Stimulated activated CD4-positive, alpha-beta T cell treated with anti-CD3 and anti-CD28 coated beads, Interleukin-1b, Interleukin-23, amount 100 ng/mL, for 4 hours (primary cell): ENCODE results near the gene RPH3AL.
"Not testable (repeated sequence)": the region's sequence is repeated elsewhere in the genome, so short reads cannot be mapped to it uniquely, and the experiment has no call there.

Experiments used
- DNase-seq, 2 donors: peaks; one replicate each; pipeline ENCODE4 v3.0.0-alpha.2; 2020; ENCODE audit warnings: low read depth in 2 of 2

Gene RPH3AL

GRCh38 chr17:379531-380465, 27.2 kb upstream of the RPH3AL start:
- no peak for DNase-seq

DNA sequence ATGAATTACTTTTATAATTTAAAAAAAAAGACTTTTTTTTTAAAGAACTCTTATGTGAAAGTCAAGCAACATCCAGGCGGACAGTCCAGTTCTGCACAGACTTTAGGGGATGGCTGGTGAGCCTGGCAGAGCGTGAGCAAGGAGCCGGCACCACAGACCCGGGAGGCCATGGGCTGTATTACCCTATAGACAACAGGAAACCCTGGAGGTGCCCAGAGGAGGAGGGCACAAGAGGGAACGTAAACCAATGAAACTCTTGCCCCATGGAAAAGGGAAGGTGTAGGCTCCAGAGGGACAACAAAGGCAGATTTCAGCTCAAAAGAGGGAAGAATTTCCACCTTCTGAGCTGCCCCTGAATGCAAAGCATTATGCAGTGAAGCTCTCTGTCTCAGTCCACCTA, 25.5 kb upstream of the RPH3AL start:
- no peak for DNase-seq

- DNase-seq, result no peak
Observed at GRCh38 chr17:376936-377863, 24.6 kb upstream of the RPH3AL start.

DNA sequence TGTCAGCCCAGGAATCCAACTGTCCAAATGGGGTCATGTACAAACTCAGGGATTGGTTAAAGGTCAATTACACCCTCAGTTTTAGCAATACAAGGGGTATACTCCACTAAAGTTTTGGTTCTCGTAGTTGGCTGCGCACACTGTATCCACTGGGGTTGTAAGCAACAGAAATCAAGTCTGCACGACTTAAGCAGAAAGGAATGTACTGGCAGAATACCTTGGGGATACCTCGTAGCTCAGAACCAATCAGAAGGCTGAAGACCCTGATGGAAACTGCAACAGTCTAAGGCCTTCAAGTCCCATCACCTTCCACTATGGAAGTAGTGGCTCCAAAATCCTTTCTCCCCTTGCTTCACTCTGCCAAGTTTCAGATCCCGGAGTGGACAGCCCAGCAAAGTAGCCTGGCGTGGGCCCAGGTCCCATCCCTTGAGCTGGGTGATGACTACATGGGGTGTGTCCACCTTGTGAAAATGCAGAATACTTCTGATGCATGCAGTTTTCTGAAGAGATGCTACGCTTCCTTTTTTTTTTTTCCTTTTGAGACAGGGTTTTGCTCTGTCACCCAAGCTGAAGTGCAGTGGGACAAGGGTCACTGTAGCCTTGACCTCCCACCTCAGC, 21.1 kb upstream of the RPH3AL start:
- no peak for DNase-seq

DNA sequence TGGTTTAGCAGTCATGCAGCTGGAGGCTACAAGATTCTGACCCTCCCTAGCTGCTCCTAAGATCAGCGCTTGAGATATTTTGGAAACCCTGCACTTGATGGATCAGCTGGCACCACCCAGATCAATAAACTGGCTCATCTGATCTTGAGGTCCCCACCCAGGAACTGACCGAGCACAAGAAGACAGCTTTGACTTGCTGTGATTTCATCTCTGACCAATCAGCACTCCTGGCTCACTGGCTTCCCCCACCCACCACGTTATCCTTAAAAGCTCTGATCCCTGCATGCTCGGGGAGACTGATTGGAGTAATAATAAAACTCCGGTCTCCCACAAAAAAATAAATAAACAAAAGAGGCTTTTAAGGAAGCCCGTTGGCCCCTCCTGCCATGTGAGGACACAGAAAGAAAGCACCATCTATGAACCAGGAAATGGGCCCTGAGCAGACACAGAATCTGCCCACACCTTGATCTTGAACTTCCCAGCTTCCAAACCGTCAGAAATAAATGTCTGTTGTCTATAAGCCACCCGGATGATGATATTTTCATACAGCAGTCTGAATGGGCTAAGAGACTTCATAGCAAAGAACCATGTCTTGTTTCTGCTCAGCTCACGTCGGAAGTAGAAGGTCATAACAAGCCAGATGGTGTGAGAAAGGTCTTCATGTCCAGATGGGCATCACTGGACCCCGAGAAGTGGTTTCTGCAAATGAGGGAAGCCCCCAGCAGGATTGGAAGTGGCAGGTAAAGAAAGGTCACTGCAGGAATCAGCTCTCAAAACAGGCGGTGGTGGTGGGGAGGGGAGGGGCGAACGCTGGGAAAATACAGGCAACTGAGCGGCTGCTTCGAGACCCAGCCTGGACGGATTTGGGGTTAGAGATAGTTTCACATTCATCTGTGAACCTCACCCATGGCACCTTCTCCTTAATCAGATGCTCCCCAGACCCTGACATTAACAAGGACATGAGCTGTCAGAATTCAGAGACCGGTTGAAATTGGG, 19.8 kb upstream of the RPH3AL start:
- DNase-seq, result no peak

DNA sequence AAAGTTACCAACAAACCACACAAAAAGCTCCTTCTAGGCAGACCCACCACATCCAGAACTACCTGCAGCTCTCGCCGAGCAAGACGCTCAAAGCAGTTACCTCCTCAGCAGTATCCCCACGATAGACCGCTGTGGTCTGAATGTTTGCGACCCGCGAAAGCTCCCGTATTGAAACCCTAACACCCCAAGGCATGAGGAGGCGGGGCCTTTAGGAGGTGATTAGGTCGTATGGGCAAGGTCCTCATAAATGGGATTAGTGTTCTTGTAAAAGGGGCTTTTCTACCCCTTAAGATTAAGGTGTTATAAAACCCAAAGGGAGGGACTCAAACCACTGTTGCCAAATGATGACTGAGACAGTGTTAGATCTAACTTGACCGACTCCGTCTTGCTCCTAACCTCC, 19.0 kb upstream of the RPH3AL start:
- no peak for DNase-seq

GRCh38 chr17:367656-368055, 15.0 kb upstream of the RPH3AL start:
- DNase-seq, result not testable (repeated sequence)

GRCh38 chr17:366657-367615, 14.3 kb upstream of the RPH3AL start:
- DNase-seq, result not testable (repeated sequence)

GRCh38 chr17:364766-365165, 12.2 kb upstream of the RPH3AL start:
- DNase-seq, result no peak

DNA sequence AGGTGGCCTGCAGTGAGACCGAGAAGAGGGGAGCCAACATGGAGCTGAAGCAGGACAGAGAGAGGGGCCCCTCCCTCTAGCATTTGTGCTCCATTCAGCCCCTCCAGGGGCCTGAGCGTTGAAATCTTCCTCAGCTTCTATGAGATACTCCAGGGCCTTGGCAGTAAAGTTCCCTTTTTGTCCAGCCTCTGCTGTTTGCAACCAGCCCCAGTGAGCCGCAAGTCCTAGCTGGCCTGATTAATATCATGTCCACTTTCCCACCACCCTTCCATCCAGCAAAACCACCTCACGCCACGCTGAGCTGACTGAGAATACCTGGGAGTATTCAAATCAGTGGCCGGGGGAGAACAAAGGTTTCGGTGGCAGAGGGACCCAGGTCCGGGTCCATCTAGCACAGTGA, 11.7 kb upstream of the RPH3AL start:
- DNase-seq, result no peak

DNA sequence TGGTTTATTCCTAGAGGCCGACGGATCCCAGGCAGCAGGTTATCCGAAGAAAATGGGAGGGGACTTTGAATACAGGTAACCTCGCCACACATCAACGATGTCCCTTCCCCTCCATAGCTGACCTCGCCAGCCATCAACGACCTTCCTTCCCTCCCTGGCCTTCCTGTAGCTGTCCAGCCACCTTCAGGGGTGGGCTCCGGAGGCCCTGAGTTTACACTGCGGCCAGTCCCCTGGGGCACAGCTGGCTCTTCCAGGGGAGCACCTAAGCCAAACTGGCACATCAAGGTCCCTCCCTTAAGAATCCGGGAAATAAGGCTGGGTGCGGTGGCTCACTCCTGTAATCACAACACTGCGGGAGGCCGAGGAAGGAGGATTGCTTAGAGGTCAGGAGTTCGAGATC, 10.1 kb upstream of the RPH3AL start:
- DNase-seq, result no peak

DNA sequence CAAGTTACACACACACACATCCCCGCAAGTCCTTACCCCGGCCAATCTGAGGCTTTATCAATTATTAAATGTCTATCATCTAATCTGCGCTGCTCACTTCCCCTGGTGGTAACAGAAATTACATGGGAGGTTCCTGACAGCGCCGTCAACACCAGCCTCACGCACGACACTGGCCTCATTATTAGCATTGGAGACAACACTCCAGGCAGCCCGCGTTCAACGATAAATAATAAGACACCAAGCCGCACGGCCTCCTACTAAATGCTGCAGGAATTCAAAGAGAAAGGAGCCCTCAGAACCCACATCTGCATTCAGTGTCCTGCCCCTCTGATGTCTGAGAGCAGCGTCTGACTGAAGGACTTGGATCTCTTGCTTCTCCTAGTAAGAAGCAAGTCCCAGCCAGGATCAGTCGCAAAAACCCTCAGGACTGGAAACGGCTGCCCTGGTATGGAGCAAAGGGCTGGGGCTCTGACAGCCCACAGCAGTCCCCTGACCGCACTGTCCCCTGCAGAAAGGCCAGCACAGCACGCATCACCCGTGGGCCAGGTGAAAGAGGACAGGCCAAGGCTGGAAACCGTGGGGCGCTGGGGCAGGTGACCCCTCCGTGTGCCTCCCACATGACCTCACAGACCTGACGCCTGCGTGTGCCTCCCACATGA, 7.6 kb upstream of the RPH3AL start:
- no peak for DNase-seq

DNA sequence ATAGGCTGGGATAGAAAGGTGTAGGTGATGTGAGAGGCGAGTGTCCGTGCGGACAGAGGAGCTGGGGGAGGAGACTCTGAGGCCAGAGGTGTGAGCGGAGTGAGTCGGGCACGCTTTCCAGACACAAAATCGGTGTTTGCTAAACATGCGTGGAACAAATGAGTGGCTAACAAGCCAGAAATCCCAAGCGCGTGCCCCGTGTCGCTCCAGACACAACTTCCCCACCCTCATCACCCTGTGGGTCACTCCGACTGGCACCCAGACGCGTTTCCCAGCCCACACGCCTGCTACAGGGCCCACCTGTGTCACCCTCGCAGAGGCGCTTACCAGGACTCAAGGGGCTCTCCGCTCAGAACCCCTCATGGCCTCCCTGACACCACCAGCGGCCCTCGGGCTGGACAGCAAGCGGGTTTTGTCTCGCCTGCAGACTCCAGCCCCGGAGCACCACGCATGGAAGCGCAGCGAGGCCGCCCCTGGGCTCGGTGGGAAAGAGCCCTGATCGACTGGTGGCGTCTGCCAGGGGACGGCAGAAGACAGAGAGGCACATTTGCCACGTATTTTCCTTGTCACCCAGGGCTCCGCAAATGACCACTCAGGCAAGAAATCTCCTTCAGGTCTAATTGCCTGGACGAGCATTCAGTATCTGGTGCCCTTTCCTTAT, 6.0 kb upstream of the RPH3AL start:
- no peak for DNase-seq

DNA sequence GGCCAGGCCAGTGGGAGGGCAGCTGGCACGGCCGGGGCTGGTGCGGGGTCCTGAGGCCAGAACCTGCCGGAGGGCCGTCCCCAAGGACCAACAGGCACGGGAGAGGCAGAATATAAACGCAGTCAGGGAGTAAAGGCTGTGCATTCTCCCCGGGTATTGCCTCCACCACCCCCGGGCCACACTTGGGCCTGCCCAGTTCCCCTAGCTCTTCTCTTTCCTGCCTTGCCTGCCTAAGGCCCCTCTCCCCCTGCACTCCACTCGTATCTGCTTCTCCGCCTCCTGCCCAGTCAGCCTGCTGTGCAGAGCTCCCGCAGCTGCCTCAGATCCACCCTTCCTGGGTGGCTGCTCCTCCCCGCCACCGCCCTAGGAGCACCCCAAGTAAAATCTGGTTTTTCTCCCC, 5.0 kb upstream of the RPH3AL start:
- no peak for DNase-seq

DNA sequence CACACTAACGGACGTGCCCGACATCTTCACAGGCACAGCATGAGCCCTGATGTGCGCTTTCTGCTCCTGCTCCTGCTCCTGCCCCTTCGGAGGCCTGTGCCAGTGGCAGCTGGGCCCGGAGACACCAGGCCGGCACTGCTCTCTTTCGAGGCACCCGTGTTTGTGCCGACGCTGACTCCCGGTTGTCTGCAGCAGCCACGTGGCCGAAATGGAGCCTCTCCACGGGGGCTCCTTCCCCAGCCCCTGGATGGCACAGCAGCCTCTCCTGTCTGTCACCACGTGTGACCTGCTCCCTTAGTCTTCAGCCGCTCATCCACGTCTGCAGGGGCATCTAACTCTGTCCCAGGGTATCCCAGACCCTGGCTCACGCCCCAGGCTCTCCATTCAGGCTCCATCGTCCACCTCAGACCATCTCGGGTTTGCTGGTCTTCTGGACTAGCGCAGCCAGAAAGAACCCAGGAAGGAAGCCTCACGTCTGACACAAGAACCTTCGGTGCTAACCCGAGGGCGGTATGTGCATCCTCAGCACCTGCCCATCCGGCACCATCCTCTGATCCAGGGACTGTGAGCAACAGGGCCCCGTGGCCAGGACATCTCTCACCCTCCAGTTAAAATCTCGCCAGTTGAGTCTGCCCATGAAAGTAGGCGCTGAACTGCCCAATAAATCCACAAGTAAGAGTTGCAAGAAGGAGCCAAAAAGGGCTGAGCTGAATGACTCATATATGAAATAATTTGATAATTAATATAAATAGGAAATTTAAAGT, 4.2 kb upstream of the RPH3AL start:
- DNase-seq, result no peak

DNA sequence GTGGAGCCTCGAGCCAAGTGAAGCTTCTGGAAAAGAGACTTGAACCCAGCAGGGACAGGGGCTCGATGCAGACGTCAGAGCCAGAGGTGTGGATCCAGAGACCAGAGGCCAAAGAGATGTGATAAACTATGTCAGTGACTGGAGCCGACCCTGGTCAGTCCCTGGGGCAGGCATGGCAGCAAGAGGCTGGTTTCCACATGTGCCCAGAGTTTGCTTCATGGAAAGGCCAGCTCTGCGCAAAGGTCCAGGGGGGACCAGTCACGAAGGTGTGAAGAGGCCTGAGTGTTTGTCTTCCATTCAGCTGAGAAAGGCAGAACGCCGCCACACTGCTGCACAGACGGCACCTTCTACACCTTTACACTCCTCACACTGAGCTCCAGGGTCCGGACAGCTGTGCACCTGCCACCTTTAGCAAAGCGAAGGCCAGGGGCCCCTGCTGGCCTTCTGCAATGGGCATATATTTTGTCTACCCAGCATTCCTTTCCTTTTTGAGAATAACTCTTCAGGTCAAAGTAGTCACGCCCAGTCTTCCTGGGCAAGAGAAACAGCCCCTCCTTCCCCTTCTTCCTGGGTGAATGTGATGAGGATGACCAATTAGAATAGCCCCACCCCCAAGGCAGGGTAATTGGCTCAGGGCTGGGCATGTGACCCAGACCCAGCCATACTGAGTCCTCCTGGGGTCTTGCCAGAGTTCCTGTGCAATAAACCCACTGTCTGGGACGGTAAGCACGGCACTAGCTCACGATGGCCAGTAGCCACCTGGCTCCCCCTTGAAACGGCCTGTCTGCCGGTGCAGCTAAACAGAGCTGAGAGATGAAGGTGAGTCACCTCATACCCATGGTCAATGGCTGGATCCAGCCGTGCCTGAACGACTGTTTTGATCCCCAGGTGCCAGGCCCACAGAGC, 2.3 kb upstream of the RPH3AL start:
- DNase-seq, result no peak

- no peak for DNase-seq
Observed at GRCh38 chr17:353838-354234, 1.2 kb upstream of the RPH3AL start.
